ENCODE results near the gene NEK4. TPM values are rescaled to one million over a fixed set of nuclear protein-coding genes. Genes with fewer than 3 reads are reported as not detected.
A peak's percentile ranks its signal among the peaks of the same experiment; 100 is the strongest.

The NEK4 gene
- total and polyA plus RNA-seq, 2 of the 13 experiments (the other 11 are each of a cell fraction or from before 2014, with no cell fraction given), result 16.5 to 38.0 TPM

DNA sequence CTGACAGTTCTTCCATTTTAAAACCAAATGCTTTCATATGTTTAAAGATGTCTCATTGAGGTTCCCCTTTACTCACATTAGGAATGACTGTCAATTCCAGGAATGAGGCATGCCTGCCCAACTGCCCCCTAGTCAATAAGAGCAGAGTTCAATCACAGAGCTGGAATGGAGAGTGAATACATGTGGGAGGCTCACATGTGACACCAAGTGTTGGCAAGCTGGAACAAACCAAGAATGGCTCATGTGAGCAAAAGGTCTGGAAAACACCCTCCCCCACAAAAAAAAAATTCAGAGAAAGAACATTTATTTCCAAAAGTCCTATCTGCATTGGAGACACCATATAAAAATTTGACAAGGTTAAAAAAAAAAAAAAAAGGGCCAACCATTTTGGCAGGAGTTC lies 88.7 kb downstream of the NEK4 start (continued):
- TF ChIP-seq, protein P1, sequence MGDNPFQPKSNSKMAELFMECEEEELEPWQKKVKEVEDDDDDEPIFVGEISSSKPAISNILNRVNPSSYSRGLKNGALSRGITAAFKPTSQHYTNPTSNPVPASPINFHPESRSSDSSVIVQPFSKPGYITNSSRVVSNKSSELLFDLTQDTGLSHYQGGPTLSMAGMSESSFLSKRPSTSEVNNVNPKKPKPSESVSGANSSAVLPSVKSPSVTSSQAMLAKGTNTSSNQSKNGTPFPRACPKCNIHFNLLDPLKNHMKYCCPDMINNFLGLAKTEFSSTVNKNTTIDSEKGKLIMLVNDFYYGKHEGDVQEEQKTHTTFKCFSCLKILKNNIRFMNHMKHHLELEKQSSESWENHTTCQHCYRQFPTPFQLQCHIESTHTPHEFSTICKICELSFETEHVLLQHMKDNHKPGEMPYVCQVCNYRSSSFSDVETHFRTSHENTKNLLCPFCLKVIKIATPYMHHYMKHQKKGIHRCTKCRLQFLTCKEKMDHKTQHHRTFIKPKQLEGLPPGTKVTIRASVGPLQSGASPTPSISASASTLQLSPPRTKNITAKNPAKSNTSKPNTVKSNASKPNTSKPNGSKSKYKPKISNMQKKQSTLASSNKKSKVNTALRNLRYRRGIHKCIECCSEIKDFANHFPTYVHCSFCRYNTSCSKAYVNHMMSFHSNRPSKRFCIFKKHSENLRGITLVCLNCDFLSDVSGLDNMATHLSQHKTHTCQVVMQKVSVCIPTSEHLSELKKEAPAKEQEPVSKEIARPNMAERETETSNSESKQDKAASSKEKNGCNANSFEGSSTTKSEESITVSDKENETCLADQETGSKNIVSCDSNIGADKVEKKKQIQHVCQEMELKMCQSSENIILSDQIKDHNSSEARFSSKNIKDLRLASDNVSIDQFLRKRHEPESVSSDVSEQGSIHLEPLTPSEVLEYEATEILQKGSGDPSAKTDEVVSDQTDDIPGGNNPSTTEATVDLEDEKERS (CRISPR knock-in tag; IDR thresholded peaks at IDR 0.05), result no peak
- TF ChIP-seq SALL1 (CRISPR knock-in tag; IDR thresholded peaks at IDR 0.05), result peak; percentile 49; the same call in 1 of the 2 replicates
- TF ChIP-seq, protein P2, sequence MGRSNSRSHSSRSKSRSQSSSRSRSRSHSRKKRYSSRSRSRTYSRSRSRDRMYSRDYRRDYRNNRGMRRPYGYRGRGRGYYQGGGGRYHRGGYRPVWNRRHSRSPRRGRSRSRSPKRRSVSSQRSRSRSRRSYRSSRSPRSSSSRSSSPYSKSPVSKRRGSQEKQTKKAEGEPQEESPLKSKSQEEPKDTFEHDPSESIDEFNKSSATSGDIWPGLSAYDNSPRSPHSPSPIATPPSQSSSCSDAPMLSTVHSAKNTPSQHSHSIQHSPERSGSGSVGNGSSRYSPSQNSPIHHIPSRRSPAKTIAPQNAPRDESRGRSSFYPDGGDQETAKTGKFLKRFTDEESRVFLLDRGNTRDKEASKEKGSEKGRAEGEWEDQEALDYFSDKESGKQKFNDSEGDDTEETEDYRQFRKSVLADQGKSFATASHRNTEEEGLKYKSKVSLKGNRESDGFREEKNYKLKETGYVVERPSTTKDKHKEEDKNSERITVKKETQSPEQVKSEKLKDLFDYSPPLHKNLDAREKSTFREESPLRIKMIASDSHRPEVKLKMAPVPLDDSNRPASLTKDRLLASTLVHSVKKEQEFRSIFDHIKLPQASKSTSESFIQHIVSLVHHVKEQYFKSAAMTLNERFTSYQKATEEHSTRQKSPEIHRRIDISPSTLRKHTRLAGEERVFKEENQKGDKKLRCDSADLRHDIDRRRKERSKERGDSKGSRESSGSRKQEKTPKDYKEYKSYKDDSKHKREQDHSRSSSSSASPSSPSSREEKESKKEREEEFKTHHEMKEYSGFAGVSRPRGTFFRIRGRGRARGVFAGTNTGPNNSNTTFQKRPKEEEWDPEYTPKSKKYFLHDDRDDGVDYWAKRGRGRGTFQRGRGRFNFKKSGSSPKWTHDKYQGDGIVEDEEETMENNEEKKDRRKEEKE (IDR thresholded peaks at IDR 0.05), result no peak
- TF ChIP-seq TOPORS (CRISPR knock-in tag; IDR thresholded peaks at IDR 0.05), result no peak
- TF ChIP-seq, protein P3, sequence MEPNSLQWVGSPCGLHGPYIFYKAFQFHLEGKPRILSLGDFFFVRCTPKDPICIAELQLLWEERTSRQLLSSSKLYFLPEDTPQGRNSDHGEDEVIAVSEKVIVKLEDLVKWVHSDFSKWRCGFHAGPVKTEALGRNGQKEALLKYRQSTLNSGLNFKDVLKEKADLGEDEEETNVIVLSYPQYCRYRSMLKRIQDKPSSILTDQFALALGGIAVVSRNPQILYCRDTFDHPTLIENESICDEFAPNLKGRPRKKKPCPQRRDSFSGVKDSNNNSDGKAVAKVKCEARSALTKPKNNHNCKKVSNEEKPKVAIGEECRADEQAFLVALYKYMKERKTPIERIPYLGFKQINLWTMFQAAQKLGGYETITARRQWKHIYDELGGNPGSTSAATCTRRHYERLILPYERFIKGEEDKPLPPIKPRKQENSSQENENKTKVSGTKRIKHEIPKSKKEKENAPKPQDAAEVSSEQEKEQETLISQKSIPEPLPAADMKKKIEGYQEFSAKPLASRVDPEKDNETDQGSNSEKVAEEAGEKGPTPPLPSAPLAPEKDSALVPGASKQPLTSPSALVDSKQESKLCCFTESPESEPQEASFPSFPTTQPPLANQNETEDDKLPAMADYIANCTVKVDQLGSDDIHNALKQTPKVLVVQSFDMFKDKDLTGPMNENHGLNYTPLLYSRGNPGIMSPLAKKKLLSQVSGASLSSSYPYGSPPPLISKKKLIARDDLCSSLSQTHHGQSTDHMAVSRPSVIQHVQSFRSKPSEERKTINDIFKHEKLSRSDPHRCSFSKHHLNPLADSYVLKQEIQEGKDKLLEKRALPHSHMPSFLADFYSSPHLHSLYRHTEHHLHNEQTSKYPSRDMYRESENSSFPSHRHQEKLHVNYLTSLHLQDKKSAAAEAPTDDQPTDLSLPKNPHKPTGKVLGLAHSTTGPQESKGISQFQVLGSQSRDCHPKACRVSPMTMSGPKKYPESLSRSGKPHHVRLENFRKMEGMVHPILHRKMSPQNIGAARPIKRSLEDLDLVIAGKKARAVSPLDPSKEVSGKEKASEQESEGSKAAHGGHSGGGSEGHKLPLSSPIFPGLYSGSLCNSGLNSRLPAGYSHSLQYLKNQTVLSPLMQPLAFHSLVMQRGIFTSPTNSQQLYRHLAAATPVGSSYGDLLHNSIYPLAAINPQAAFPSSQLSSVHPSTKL (CRISPR knock-in tag; IDR thresholded peaks at IDR 0.05), result peak; percentile 81
- TF ChIP-seq HHEX (CRISPR knock-in tag; IDR thresholded peaks at IDR 0.05), result no peak
- TF ChIP-seq, protein P4, sequence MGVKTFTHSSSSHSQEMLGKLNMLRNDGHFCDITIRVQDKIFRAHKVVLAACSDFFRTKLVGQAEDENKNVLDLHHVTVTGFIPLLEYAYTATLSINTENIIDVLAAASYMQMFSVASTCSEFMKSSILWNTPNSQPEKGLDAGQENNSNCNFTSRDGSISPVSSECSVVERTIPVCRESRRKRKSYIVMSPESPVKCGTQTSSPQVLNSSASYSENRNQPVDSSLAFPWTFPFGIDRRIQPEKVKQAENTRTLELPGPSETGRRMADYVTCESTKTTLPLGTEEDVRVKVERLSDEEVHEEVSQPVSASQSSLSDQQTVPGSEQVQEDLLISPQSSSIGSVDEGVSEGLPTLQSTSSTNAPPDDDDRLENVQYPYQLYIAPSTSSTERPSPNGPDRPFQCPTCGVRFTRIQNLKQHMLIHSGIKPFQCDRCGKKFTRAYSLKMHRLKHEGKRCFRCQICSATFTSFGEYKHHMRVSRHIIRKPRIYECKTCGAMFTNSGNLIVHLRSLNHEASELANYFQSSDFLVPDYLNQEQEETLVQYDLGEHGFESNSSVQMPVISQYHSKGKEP (CRISPR knock-in tag; IDR thresholded peaks at IDR 0.05), result no peak
- TF ChIP-seq ZNF124 (CRISPR knock-in tag; IDR thresholded peaks at IDR 0.05), result no peak
- peak; percentile 69 for TF ChIP-seq RARA (CRISPR knock-in tag; IDR thresholded peaks at IDR 0.05)
- no peak for TF ChIP-seq SALL2 (CRISPR knock-in tag; IDR thresholded peaks at IDR 0.05)
- no peak for TF ChIP-seq ZNF234 (CRISPR knock-in tag; conservative IDR thresholded peaks at IDR 0.05)

Measured in HepG2 (cell line).